K562 (cell line): Measurements from ENCODE around the gene SLC15A3. TPM values are rescaled to one million over a fixed set of nuclear protein-coding genes. Genes with fewer than 3 reads are reported as not detected.

Source experiments
- ATAC-seq: fragments of 200-7000 bp; cut with Tn5 transposase; 3 replicates; pipeline ENCODE4 v1.9.1; 2020; ENCODE audit warnings: moderate library complexity
- BruUV-seq: library from RNA; stranded (reverse); fragments of 400-500 nt; replicated peaks from 2 replicates; lab custom pipeline; 2021; lab: Mats Ljungman, UMichigan
- CTCF ChIA-PET: fragments of 300-600 bp; formaldehyde crosslinking; extraction: SDS; loops from one replicate; lab custom pipeline; 2021; ENCODE audit warnings: low intra/inter-chr PET ratio; lab: Yijun Ruan, JAX
- POLR2A ChIA-PET: fragments of 300-600, 350-650 bp; sonication (Branson Sonifier 250); formaldehyde crosslinking; extraction: SDS; loops from one replicate; lab custom pipeline; 2021; ENCODE audit warnings: antibody characterized with exemption, inconsistent platforms; lab: Yijun Ruan, JAX
- DNase-seq, 4 experiments: peaks; one replicate each; pipeline versions ENCODE4 v3.0.0 to v3.0.0-alpha.2; 2011 to 2018; ENCODE audit warnings: low spot score in 3 of 4, mixed read lengths in 3 of 4; ENCODE audit errors: extremely low read depth in 1 of 4
- FAIRE-seq: peaks from 2 replicates; lab custom pipeline; 2011; peaks lifted over from hg19 to GRCh38; lab: Jason Lieb, UNC
- H2AFZ ChIP-seq: 2 replicates; pipeline ENCODE4 v1.6.0; 2011; ENCODE audit warnings: low read depth, low read length, control low read depth, inconsistent platforms
- H3K27ac ChIP-seq: fragments of 200-600 bp; 3 replicates; pipeline ENCODE4 v1.8.0; 2011; ENCODE audit warnings: low read depth, mild to moderate bottlenecking, control low read depth, inconsistent platforms, low read length, moderate library complexity, mixed read lengths; ENCODE audit errors: extremely low read depth
- H3K27me3 ChIP-seq, 2 experiments: fragments of 300-600 bp in 1 of 2; 2 replicates in 1 of 2; 3 replicates in 1 of 2; pipeline versions ENCODE4 v1.6.0 to v1.8.0; 2011; ENCODE audit warnings: inconsistent platforms in 2 of 2, low read length in 2 of 2, mild to moderate bottlenecking in 1 of 2, mixed read lengths in 1 of 2, moderate library complexity in 1 of 2; ENCODE audit not compliant: control insufficient read depth in 2 of 2, insufficient read depth in 2 of 2
- H3K36me3 ChIP-seq: fragments of 300-600 bp; 3 replicates; pipeline ENCODE4 v1.8.0; 2011; ENCODE audit warnings: mild to moderate bottlenecking, low read length, inconsistent platforms; ENCODE audit not compliant: control insufficient read depth, insufficient read depth
- H3K4me1 ChIP-seq, 2 experiments: fragments of 200-600 bp in 1 of 2; replicated peaks in 1 of 2; 2 replicates in 1 of 2; 3 replicates in 1 of 2; pipeline versions ENCODE4 v1.5.1 to v1.8.0; 2011; ENCODE audit warnings: inconsistent platforms in 2 of 2, low read length in 2 of 2, mild to moderate bottlenecking in 1 of 2, mixed read lengths in 1 of 2, moderate library complexity in 1 of 2; ENCODE audit not compliant: control insufficient read depth in 2 of 2, insufficient read depth in 2 of 2
- H3K4me2 ChIP-seq: 2 replicates; pipeline ENCODE4 v1.6.1; 2011; ENCODE audit warnings: low read length, control low read depth, inconsistent platforms, mixed read lengths; ENCODE audit not compliant: insufficient read depth
- H3K4me3 ChIP-seq: fragments of 200-600 bp; sonication (generic), shearing (Covaris generic); 2 replicates; pipeline ENCODE4 v1.5.1; 2016; ENCODE audit warnings: control low read depth, inconsistent platforms
- H3K79me2 ChIP-seq: fragments of 200-600 bp; 3 replicates; pipeline ENCODE4 v1.8.0; 2011; ENCODE audit warnings: low read length, inconsistent platforms; ENCODE audit not compliant: control insufficient read depth, insufficient read depth
- H3K9ac ChIP-seq, 2 experiments: 2 replicates each; pipeline versions ENCODE4 v1.6.0 to v1.6.1; 2011; ENCODE audit warnings: low read depth in 2 of 2, low read length in 2 of 2, control low read depth in 1 of 2, inconsistent platforms in 1 of 2, mild to moderate bottlenecking in 1 of 2, mixed read lengths in 1 of 2; ENCODE audit not compliant: insufficient read depth in 1 of 2
- H3K9me1 ChIP-seq: one replicate; pipeline ENCODE4 v1.6.0; 2011; ENCODE audit warnings: inconsistent platforms, mild to moderate bottlenecking, low read length, moderate library complexity; ENCODE audit not compliant: control insufficient read depth, insufficient read depth
- H3K9me3 ChIP-seq: replicated peaks from 2 replicates; pipeline ENCODE4 v1.5.1; 2011; ENCODE audit warnings: low read depth, low read length, inconsistent platforms; ENCODE audit not compliant: control insufficient read depth, insufficient read depth
- H4K20me1 ChIP-seq: replicated peaks from 2 replicates; pipeline ENCODE4 v1.6.1; 2011; ENCODE audit warnings: low read length, inconsistent platforms, mixed read lengths; ENCODE audit not compliant: control insufficient read depth, insufficient read depth
- CTBP1 ChIP-seq: fragments of 450-650 bp; IDR thresholded peaks from 2 replicates; pipeline ENCODE4 v1.6.1; 2016; ENCODE audit warnings: borderline replicate concordance
- DLX4 ChIP-seq: fragments of 250-450 bp; sonication (Bioruptor Pico); IDR thresholded peaks from 2 replicates; pipeline ENCODE4 v1.6.1; 2021; ENCODE audit warnings: mild to moderate bottlenecking
- ETV1 ChIP-seq: fragments of 450-650 bp; conservative IDR thresholded peaks from 2 replicates; pipeline ENCODE4 v1.6.1; 2016; ENCODE audit warnings: missing genetic modification characterization, control low read depth, low read depth, missing compliant biosample characterization
- JUND ChIP-seq, 2 experiments: IDR thresholded peaks; 2 replicates in 1 of 2; 3 replicates in 1 of 2; pipeline ENCODE4 v1.6.1; 2011; ENCODE audit warnings: borderline replicate concordance in 2 of 2, low read depth in 2 of 2, low read length in 2 of 2, improper control_type of control experiment in 1 of 2, missing biosample characterization in 1 of 2, missing genetic modification characterization in 1 of 2, missing genetic modification reagents in 1 of 2
- RBM25 ChIP-seq: fragments of 200-400 bp; formaldehyde crosslinking; IDR thresholded peaks from 2 replicates; pipeline ENCODE4 v1.6.1; 2018; ENCODE audit warnings: low read length, low read depth, moderate library complexity; ENCODE audit not compliant: severe bottlenecking
- ZNF253 ChIP-seq: fragments of 250-450 bp; sonication (Bioruptor Pico); conservative IDR thresholded peaks from 2 replicates; pipeline ENCODE4 v1.6.1; 2021; ENCODE audit warnings: mild to moderate bottlenecking
- ZNF444 ChIP-seq: fragments of 250-450 bp; sonication (Bioruptor Pico); IDR thresholded peaks from 2 replicates; pipeline ENCODE4 v1.4.0; 2020; ENCODE audit warnings: mild to moderate bottlenecking, moderate library complexity
- WGBS: fragments of 100-300 bp; shearing (Covaris generic); methylation state at CpG from one replicate; pipeline ENCODE4 v1.1.6; 2016; ENCODE audit warnings: low coverage, mixed read lengths; ENCODE audit not compliant: insufficient coverage; ENCODE audit errors: missing lambda C conversion rate; 5-methylcytosine and 5-hydroxymethylcytosine counted together
- in situ Hi-C: fragments of 300-500 bp; cut with MboI; formaldehyde crosslinking; loops from 4 replicates; pipeline ENCODE4 v1.15.0; 2018; ENCODE audit warnings: inconsistent platforms, mixed read lengths
- intact Hi-C: fragments of 100-400 bp; cut with micrococcal nuclease; formaldehyde crosslinking; loops from 2 replicates; pipeline ENCODE4 v1.14.2; 2022
- polyA plus RNA-seq, 8 experiments: library from polyadenylated mRNA; depleted of rRNA in 4 of 8; stranded (reverse) in 5 of 8; unstranded in 3 of 8; fragments of >200 nt; fragmentation: Nextera tagmentation in 2 of 8; fragmentation: Illumina TruSeq in 1 of 8; extraction: Ambion mirVana in 2 of 8; extraction: Trizol in 1 of 8; gene quantifications; 2 replicates each; pipeline versions ENCODE4 v1.2.1 to v1.2.3, GENCODE V29; 2011 to 2014; ENCODE audit warnings: inconsistent platforms in 1 of 8, missing spikeins in 1 of 8
- total RNA-seq, 7 experiments: library from RNA; depleted of rRNA in 6 of 7; stranded (reverse); fragments of >200 nt in 6 of 7; fragmentation: Illumina TruSeq in 2 of 7; extraction: Trizol in 2 of 7; gene quantifications; 2 replicates each; pipeline versions ENCODE4 v1.2.1 to v1.2.3, GENCODE V29; 2011 to 2021; ENCODE audit warnings: low replicate concordance in 1 of 7

The SLC15A3 gene
- total and polyA plus RNA-seq, 9 of the 15 experiments (the other 6 are each of a cell fraction or from before 2014, with no cell fraction given), result 0.07 to 0.27 TPM; not detected in 7

GRCh38 chr11:60919320-60919719 is 32.7 kb downstream of the SLC15A3 start (continued):
- TF ChIP-seq ZNF253 (CRISPR knock-in tag) (no peak), RBM25 (no peak), ZNF444 (no peak)

- TF ChIP-seq JUND (IDR thresholded peaks at IDR 0.05; ENCODE audit: borderline replicate concordance, low read depth, low read length) (no peak), JUND (tag; IDR thresholded peaks at IDR 0.05; ENCODE audit: borderline replicate concordance, low read depth, low read length) (0 out of 3 replicates have a peak, but pooled peaks have one; percentile 2), CTBP1 (no peak), DLX4 (CRISPR knock-in tag) (no peak), ETV1 (no peak)
- TF ChIP-seq, all 486 proteins: peak for 1
- in situ Hi-C loops (no loop called here), intact Hi-C loops (no loop called here)
- DNase-seq (no peak), FAIRE-seq (peak; percentile 35), ATAC-seq (no peak)
- Histone ChIP-seq H3K4me3 (no peak overlapping the region), H3K9me1 (no peaks in the 10 kb centered on the region), H3K9me3 (no peaks in the 10 kb centered on the region), H3K36me3 (peaks cover 60% of the 10 kb centered on the region), H4K20me1 (peaks cover 5% of the 10 kb centered on the region; the same call in 1 of the 2 replicates), H3K4me2 (no peak overlapping the region), H3K4me1 (peaks cover 10 to 24% of the 10 kb centered on the region in 2 experiments; a peak in 4 of 5 replicates), H3K79me2 (peaks cover 53% of the 10 kb centered on the region), H2AFZ (no peak overlapping the region), H3K27me3 (no peaks in the 10 kb centered on the region), H3K27ac (no peak overlapping the region), H3K9ac (no peak overlapping the region; a peak in 1 of 4 replicates)
- ChIA-PET CTCF (no interaction called here), POLR2A (interaction anchor here (0.6 to 1.0 kb wide), 3 partner anchors 10 to 1163 kb away, joined by 3 read pairs; no protein-coding TSS in a partner anchor)
- 54% methylated on average over 2 of the region's 2 CpGs for WGBS
- no TSS peak for BruUV-seq
These were observed 33.1 kb downstream of the SLC15A3 start for GRCh38 chr11:60918939-60919265.
